Inferior parietal cortex (tissue), 1 donor: ENCODE measurements around the gene CXXC5.

Source experiments
- DNase-seq: peaks from one replicate; pipeline ENCODE4 v3.0.0-alpha.2; 2016; ENCODE audit errors: extremely low spot score

CXXC5 gene

GRCh38 chr5:139651043-139651834 lies 3.1 kb downstream of the CXXC5 start:
- DNase-seq = peak; percentile 70

- peak; percentile 90 for DNase-seq
These were observed 4.0 kb downstream of the CXXC5 start for GRCh38 chr5:139651853-139652787.

GRCh38 chr5:139652788-139653241 lies 4.7 kb downstream of the CXXC5 start:
- DNase-seq = peak; percentile 32

- DNase-seq = no peak
These were observed 5.5 kb downstream of the CXXC5 start for GRCh38 chr5:139653616-139654015.

GRCh38 chr5:139654464-139654863 lies 6.3 kb downstream of the CXXC5 start:
- DNase-seq = no peak

GRCh38 chr5:139654871-139655491 lies 6.8 kb downstream of the CXXC5 start:
- DNase-seq = no peak

GRCh38 chr5:139655727-139656271 lies 7.7 kb downstream of the CXXC5 start:
- no peak for DNase-seq

- DNase-seq = no peak
These were observed 9.5 kb downstream of the CXXC5 start for GRCh38 chr5:139657363-139658321.

- peak; percentile 31 for DNase-seq
These were observed 10.4 kb downstream of the CXXC5 start for GRCh38 chr5:139658501-139658927.

- peak; percentile 5 for DNase-seq
These were observed 10.9 kb downstream of the CXXC5 start for GRCh38 chr5:139658928-139659667.

- peak; percentile 13 for DNase-seq
These were observed 11.5 kb downstream of the CXXC5 start for GRCh38 chr5:139659695-139660101.

- DNase-seq = peak; percentile 81
These were observed 12.2 kb downstream of the CXXC5 start for GRCh38 chr5:139660105-139660922.

- DNase-seq = peak; percentile 68
These were observed 13.0 kb downstream of the CXXC5 start for GRCh38 chr5:139660923-139661814.

GRCh38 chr5:139662617-139663016 lies 14.5 kb downstream of the CXXC5 start:
- no peak for DNase-seq

- no peak for DNase-seq
These were observed 15.3 kb downstream of the CXXC5 start for GRCh38 chr5:139663207-139664085.

GRCh38 chr5:139664086-139664693 lies 16.0 kb downstream of the CXXC5 start:
- no peak for DNase-seq
